GM12878 (cell line): ENCODE measurements around the gene PANK1. TPM values are rescaled to one million over a fixed set of nuclear protein-coding genes. Genes with fewer than 3 reads are reported as not detected.

Source experiments
- BCL11A ChIP-seq: IDR thresholded peaks from 2 replicates; pipeline ENCODE4 v1.6.1; 2011; ENCODE audit warnings: low read depth, low read length
- CBFB ChIP-seq: IDR thresholded peaks from 2 replicates; pipeline ENCODE4 v1.6.1; 2016; ENCODE audit warnings: antibody characterized with exemption, low read depth
- CHD4 ChIP-seq: fragments of 200-600 bp; sonication (generic); IDR thresholded peaks from 2 replicates; pipeline ENCODE4 v1.6.1; 2016; ENCODE audit warnings: mild to moderate bottlenecking
- FOXK2 ChIP-seq: fragments of 450-650 bp; IDR thresholded peaks from 2 replicates; pipeline ENCODE4 v1.6.1; 2017; ENCODE audit warnings: mild to moderate bottlenecking, moderate library complexity
- HDGF ChIP-seq: fragments of 450-650 bp; IDR thresholded peaks from 2 replicates; pipeline ENCODE4 v1.6.1; 2016; ENCODE audit warnings: antibody characterized with exemption
- MEF2A ChIP-seq: IDR thresholded peaks from 2 replicates; pipeline ENCODE4 v1.6.1; 2011; ENCODE audit warnings: low read depth, mild to moderate bottlenecking, low read length, moderate library complexity; ENCODE audit not compliant: insufficient read depth
- MLLT1 ChIP-seq: fragments of 450-650 bp; IDR thresholded peaks from 2 replicates; pipeline ENCODE4 v1.6.1; 2016; ENCODE audit warnings: mild to moderate bottlenecking
- MXI1 ChIP-seq: fragments of 150-350 bp; IDR thresholded peaks from 2 replicates; pipeline ENCODE4 v1.6.1; 2011; ENCODE audit warnings: low read depth, mild to moderate bottlenecking, inconsistent platforms, low read length, improper control_type of control experiment
- MYC ChIP-seq: IDR thresholded peaks from 2 replicates; pipeline ENCODE4 v1.6.1; 2011; ENCODE audit warnings: mild to moderate bottlenecking, low read length, moderate library complexity, inconsistent platforms; ENCODE audit not compliant: insufficient read depth, insufficient replicate concordance, insufficient read length, severe bottlenecking
- NR2C1 ChIP-seq: fragments of 450-650 bp; IDR thresholded peaks from 2 replicates; pipeline ENCODE4 v1.6.1; 2017; ENCODE audit warnings: antibody characterized with exemption, mild to moderate bottlenecking, moderate library complexity
- RB1 ChIP-seq: fragments of 450-650 bp; formaldehyde crosslinking; IDR thresholded peaks from 2 replicates; pipeline ENCODE4 v1.6.1; 2017; ENCODE audit warnings: mild to moderate bottlenecking, borderline replicate concordance
- SREBF2 ChIP-seq: IDR thresholded peaks from 2 replicates; pipeline ENCODE4 v1.6.1; 2012; ENCODE audit warnings: mild to moderate bottlenecking, low read length
- YY1 ChIP-seq: IDR thresholded peaks from 2 replicates; pipeline ENCODE4 v1.6.1; 2011; ENCODE audit warnings: low read depth, mild to moderate bottlenecking, low read length
- ZNF274 ChIP-seq: IDR thresholded peaks from one replicate; pipeline ENCODE4 v1.8.0; 2011; ENCODE audit not compliant: insufficient read length, insufficient read depth
- polyA plus RNA-seq, 11 experiments: library from polyadenylated mRNA; depleted of rRNA in 4 of 11; unstranded in 6 of 11; stranded (reverse) in 5 of 11; fragments of >200 nt; fragmentation: Nextera tagmentation in 4 of 11; fragmentation: Illumina TruSeq in 1 of 11; extraction: Ambion mirVana in 4 of 11; extraction: Trizol in 1 of 11; gene quantifications; 1 replicate in 1 of 11; 2 replicates in 10 of 11; pipeline versions ENCODE4 v1.2.1 to v1.2.3, GENCODE V29; 2011 to 2016; ENCODE audit warnings: inconsistent platforms in 2 of 11, missing spikeins in 2 of 11, low read depth in 1 of 11
- total RNA-seq, 4 experiments: library from RNA; depleted of rRNA in 3 of 4; stranded (reverse); fragments of >200 nt in 3 of 4; fragmentation: Illumina TruSeq in 1 of 4; extraction: Trizol in 1 of 4; gene quantifications; 2 replicates each; pipeline versions ENCODE4 v1.2.1 to v1.2.3, GENCODE V29; 2013 to 2021
- TF ChIP-seq, protein P1 (sequence below): fragments of 450-650 bp; conservative IDR thresholded peaks from 2 replicates; pipeline ENCODE4 v1.6.1; 2017; ENCODE audit warnings: mild to moderate bottlenecking, moderate library complexity
- TF ChIP-seq, protein P2 (sequence below): fragments of 150-350 bp; IDR thresholded peaks from 2 replicates; pipeline ENCODE4 v1.6.1; 2016; ENCODE audit warnings: low read depth, low read length
- TF ChIP-seq, protein P3 (sequence below): IDR thresholded peaks from 2 replicates; pipeline ENCODE4 v1.6.1; 2011; ENCODE audit warnings: mild to moderate bottlenecking, low read depth, low read length, moderate library complexity; ENCODE audit not compliant: insufficient replicate concordance
- TF ChIP-seq, protein P4 (sequence below): IDR thresholded peaks from 2 replicates; pipeline ENCODE4 v1.6.1; 2011; ENCODE audit warnings: borderline replicate concordance, low read depth, mild to moderate bottlenecking, moderate library complexity, mixed read lengths, low read length; ENCODE audit not compliant: insufficient read depth; ENCODE audit errors: extremely low read length
- TF ChIP-seq, protein P5 (sequence below): fragments of 450-650 bp; IDR thresholded peaks from 2 replicates; pipeline ENCODE4 v1.6.1; 2016; ENCODE audit warnings: mild to moderate bottlenecking

Gene PANK1
- total and polyA plus RNA-seq, 10 of the 15 experiments (the other 5 are each of a cell fraction or from before 2014, with no cell fraction given): 1.9 to 10.6 (median 5.8) TPM

DNA sequence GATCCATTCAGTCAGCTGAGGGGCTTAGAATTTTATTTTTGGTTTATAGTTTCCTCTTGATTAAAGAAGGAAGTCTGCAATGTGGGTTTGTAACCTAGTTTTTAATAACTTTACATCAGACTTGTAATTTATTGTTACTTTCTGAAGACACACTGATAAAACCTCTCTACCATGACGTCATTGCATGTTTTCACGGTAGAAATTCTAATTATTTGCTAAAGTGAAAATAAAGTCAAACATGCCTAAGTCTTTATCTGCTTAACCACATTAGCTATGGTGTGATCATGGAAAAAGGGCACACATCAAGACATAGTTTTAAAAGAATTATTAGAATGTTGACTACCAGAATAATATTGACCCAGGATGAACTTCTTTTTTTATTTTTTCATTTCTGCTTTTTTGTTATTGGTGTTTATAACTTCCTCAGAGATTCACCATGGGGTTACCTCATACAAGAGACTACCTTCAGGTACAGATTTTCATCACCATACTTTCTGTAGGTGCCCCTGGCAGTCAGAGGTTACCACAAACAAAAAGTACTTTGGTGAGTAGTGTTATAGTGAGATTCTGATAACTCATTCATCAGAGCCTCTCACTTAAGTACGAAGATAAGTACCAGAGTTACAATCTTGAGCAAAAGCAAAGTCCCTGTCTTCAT lies 7.0 kb upstream of the PANK1 start (continued):
- TF ChIP-seq MLLT1: no peak
- TF ChIP-seq, protein P1, sequence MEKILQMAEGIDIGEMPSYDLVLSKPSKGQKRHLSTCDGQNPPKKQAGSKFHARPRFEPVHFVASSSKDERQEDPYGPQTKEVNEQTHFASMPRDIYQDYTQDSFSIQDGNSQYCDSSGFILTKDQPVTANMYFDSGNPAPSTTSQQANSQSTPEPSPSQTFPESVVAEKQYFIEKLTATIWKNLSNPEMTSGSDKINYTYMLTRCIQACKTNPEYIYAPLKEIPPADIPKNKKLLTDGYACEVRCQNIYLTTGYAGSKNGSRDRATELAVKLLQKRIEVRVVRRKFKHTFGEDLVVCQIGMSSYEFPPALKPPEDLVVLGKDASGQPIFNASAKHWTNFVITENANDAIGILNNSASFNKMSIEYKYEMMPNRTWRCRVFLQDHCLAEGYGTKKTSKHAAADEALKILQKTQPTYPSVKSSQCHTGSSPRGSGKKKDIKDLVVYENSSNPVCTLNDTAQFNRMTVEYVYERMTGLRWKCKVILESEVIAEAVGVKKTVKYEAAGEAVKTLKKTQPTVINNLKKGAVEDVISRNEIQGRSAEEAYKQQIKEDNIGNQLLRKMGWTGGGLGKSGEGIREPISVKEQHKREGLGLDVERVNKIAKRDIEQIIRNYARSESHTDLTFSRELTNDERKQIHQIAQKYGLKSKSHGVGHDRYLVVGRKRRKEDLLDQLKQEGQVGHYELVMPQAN: no peak
- no peak for TF ChIP-seq MYC
- 0 out of 2 replicates have a peak, but pooled peaks have one; percentile 30 for TF ChIP-seq BCL11A
- no peak for TF ChIP-seq CHD4
- 0 out of 2 replicates have a peak, but pooled peaks have one; percentile 12 for TF ChIP-seq MEF2A
- TF ChIP-seq, protein P2, sequence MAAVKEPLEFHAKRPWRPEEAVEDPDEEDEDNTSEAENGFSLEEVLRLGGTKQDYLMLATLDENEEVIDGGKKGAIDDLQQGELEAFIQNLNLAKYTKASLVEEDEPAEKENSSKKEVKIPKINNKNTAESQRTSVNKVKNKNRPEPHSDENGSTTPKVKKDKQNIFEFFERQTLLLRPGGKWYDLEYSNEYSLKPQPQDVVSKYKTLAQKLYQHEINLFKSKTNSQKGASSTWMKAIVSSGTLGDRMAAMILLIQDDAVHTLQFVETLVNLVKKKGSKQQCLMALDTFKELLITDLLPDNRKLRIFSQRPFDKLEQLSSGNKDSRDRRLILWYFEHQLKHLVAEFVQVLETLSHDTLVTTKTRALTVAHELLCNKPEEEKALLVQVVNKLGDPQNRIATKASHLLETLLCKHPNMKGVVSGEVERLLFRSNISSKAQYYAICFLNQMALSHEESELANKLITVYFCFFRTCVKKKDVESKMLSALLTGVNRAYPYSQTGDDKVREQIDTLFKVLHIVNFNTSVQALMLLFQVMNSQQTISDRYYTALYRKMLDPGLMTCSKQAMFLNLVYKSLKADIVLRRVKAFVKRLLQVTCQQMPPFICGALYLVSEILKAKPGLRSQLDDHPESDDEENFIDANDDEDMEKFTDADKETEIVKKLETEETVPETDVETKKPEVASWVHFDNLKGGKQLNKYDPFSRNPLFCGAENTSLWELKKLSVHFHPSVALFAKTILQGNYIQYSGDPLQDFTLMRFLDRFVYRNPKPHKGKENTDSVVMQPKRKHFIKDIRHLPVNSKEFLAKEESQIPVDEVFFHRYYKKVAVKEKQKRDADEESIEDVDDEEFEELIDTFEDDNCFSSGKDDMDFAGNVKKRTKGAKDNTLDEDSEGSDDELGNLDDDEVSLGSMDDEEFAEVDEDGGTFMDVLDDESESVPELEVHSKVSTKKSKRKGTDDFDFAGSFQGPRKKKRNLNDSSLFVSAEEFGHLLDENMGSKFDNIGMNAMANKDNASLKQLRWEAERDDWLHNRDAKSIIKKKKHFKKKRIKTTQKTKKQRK: no peak
- TF ChIP-seq ZNF274: no peak
- no peak for TF ChIP-seq HDGF
- TF ChIP-seq, protein P3, sequence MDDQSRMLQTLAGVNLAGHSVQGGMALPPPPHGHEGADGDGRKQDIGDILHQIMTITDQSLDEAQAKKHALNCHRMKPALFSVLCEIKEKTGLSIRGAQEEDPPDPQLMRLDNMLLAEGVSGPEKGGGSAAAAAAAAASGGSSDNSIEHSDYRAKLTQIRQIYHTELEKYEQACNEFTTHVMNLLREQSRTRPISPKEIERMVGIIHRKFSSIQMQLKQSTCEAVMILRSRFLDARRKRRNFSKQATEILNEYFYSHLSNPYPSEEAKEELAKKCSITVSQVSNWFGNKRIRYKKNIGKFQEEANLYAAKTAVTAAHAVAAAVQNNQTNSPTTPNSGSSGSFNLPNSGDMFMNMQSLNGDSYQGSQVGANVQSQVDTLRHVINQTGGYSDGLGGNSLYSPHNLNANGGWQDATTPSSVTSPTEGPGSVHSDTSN: no peak
- TF ChIP-seq NR2C1: no peak
- TF ChIP-seq FOXK2: no peak
- TF ChIP-seq, protein P4, sequence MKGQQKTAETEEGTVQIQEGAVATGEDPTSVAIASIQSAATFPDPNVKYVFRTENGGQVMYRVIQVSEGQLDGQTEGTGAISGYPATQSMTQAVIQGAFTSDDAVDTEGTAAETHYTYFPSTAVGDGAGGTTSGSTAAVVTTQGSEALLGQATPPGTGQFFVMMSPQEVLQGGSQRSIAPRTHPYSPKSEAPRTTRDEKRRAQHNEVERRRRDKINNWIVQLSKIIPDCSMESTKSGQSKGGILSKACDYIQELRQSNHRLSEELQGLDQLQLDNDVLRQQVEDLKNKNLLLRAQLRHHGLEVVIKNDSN: no peak
- no peak for TF ChIP-seq RB1
- TF ChIP-seq SREBF2: no peak
- 0 out of 2 replicates have a peak, but pooled peaks have one; percentile 16 for TF ChIP-seq CBFB
- no peak for TF ChIP-seq YY1
- no peak for TF ChIP-seq MXI1
- TF ChIP-seq, protein P5, sequence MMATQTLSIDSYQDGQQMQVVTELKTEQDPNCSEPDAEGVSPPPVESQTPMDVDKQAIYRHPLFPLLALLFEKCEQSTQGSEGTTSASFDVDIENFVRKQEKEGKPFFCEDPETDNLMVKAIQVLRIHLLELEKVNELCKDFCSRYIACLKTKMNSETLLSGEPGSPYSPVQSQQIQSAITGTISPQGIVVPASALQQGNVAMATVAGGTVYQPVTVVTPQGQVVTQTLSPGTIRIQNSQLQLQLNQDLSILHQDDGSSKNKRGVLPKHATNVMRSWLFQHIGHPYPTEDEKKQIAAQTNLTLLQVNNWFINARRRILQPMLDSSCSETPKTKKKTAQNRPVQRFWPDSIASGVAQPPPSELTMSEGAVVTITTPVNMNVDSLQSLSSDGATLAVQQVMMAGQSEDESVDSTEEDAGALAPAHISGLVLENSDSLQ: no peak
